Epidermal melanocyte (primary cell): ENCODE measurements around the gene ZNF302.
"Not testable (repeated sequence)": the region's sequence is repeated elsewhere in the genome, so short reads cannot be mapped to it uniquely, and the experiment has no call there.

ENCODE experiments used
- DNase-seq: peaks from one replicate; pipeline ENCODE4 v3.0.0; 2011; ENCODE audit warnings: low spot score; ENCODE audit not compliant: insufficient read length

Gene ZNF302

DNA sequence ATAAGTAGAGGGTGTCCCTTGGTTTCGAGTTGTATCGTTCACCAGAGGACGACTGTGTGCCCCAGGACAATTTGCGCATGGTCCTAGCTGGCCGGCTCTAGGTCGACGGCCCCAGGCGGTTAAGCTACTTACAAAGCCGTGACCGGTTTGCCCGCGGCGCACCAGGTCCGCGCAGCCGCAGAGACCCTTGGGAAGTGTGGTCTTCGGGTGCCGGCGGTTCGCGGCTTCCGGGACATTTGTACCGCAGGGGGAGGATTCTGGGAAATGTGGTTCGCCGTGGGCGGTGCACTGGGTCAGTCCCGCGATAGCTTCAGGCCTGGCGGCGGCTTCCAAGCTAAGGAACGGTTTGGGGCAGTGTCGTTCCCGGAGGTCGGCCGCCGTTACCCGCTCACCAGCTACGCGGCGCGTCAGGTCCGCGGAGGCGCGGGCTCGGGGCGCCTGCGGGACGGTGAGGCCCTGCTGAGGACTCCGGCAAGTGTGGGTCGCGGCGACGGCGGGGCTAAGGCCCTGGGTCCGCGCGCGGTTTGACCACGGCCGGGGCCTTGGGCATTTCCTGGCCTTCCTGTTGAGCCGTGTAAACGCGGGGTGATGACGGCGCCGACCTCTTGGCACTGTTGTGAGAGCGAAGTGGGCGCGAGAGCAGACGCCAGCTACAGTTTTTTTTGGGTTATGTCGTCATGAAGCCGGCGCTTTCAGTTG is at the start of gene ZNF302:
TSS of gene ZNF302 (plus strand) at position 293 of the 699 bp plus-strand sequence. CDS start 1,127 bp downstream, outside the sequence.
- DNase-seq, result peak; percentile 92

GRCh38 chr19:34633802-34634201 is 43.7 kb upstream of the ZNF302 start:
- no peak for DNase-seq

GRCh38 chr19:34639491-34640085 is 37.9 kb upstream of the ZNF302 start:
- DNase-seq, result no peak

DNA sequence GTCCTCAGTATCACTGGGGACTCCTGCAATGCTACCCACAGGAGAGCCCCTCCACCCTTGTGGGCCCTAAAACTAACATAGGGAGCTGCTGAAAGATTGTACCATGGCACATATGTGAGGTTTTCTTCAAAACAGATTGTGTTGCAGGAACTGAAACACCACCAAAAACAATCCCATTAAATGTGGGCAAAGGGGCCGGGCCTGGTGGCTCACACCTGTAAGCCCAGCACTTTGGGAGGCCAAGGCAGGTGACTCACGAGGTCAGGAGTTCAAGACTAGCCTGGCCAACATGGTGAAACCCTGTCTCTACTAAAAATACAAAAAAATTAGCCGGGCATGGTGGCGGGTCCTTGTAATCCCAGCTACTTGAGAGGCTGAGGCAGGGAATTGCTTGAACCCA is 35.2 kb upstream of the ZNF302 start:
- no peak for DNase-seq

DNA sequence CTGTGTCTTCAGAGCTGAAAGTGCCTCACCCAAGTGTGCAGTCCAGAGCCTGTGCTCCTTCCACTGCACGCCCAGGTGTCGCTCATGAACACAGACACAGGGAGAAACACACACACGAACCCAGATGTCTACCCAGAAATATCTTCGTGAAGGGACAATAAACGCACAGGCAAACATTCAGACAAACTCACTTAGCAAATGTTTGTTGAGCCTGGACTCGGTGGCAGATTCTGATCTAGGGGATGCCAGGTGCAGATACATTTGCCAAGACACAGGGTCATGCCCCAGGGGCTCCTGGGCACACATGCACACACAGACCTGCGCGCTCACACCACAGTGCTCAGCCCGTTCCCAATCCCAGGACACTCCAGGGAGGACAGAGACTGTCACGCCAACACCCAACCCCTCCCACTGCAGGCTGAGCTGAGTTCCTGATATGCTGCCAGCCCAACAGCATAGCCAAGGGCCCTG is 32.5 kb upstream of the ZNF302 start:
- no peak for DNase-seq

- DNase-seq, result no peak
Observed at GRCh38 chr19:34645551-34645950, 31.9 kb upstream of the ZNF302 start.

DNA sequence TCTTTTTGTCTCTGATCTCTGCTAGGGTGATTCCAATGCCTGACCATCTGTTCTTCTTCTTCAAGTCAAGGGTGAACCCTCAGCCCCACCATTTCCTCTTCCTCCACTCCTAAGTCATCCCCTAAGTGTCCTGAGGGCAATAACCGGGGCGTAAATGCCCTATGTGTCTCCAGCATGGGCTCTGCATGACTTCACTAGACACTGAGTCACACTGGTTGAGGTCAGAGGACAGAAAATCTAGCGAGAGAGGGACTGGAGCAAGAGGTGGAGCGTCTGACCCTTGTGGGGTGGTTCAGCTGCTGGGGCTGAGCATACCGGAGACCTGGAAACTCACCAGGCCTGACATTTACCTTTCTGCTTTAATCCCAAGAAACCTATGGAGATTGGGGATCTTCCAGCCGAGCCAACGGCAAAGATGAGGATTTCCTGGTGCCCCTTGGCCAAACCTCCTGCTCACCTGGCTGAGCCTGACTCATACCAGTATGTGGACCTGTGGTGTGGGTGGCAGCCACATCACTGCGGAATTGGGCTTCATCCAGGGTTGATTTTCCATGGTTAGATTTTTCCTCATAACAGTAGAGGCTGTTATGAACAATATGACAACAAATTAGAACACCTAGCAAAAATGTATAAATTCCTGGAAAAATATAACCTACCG is 27.5 kb upstream of the ZNF302 start:
- no peak for DNase-seq

- DNase-seq, result no peak
Observed at GRCh38 chr19:34651747-34652146, 25.7 kb upstream of the ZNF302 start.

- DNase-seq, result no peak
Observed at GRCh38 chr19:34654796-34655195, 22.7 kb upstream of the ZNF302 start.

GRCh38 chr19:34655651-34656050 is 21.8 kb upstream of the ZNF302 start:
- no peak for DNase-seq

DNA sequence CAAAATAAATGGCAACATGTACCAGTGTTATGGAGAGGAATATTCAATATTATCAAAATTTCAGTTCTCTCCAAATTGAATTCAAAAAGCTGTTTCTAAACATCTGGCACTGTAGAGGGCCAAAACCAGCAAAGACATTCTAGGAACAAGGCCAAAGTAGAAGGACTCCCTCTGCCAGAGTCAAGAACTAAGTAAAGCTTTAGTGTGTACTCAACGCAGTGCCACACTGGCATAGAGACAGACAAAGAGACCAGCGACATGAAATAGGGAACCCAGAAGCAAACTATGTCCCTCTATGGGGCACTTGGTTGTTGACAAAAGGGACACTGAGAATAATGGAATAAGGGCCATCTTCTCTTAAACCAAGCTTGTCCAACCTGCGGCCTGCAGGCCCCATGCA is 16.1 kb upstream of the ZNF302 start:
- no peak for DNase-seq

- DNase-seq, result no peak
Observed at GRCh38 chr19:34662919-34663318, 14.6 kb upstream of the ZNF302 start.

DNA sequence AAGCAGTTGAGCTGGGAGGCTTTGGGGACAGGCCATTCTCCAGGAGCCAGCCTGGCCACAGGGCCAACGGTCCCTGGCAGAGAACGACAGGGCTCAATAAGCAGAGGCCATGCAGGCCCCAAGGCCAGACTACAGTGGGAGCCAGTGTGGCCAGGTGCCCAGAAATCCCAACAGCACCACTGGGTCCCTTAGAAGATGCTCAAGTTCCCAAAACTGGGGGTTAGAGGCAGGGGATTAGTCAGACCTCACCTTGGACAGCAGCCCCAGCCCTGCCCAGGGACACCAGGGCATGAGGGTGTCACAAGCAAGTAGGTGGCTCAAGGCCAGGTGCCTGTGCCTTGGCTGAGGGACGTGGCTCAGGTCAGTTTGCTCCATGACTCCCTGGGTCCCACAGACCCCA is 13.3 kb upstream of the ZNF302 start:
- DNase-seq, result no peak

DNA sequence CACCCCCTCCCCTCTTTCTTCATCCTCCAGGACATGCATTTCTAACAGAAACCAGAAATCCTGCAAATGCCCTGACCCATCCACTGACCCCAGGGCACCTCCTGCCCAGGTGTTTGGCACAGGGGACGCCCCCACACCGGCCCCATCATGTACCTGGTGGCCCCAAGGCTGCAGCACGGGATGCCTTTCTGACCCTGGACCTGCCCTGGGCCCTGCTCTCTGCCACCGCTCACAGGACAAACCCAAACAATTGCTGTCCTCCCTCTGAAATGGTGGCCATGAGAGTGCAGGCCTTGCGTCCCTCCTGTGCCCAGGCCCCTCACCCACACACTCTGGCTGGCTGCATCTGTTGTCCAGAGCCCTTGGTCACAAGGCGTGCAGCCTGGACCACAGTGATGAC is 12.6 kb upstream of the ZNF302 start:
- DNase-seq, result no peak

- not testable (repeated sequence) for DNase-seq
Observed at GRCh38 chr19:34665275-34665674, 12.2 kb upstream of the ZNF302 start.

DNA sequence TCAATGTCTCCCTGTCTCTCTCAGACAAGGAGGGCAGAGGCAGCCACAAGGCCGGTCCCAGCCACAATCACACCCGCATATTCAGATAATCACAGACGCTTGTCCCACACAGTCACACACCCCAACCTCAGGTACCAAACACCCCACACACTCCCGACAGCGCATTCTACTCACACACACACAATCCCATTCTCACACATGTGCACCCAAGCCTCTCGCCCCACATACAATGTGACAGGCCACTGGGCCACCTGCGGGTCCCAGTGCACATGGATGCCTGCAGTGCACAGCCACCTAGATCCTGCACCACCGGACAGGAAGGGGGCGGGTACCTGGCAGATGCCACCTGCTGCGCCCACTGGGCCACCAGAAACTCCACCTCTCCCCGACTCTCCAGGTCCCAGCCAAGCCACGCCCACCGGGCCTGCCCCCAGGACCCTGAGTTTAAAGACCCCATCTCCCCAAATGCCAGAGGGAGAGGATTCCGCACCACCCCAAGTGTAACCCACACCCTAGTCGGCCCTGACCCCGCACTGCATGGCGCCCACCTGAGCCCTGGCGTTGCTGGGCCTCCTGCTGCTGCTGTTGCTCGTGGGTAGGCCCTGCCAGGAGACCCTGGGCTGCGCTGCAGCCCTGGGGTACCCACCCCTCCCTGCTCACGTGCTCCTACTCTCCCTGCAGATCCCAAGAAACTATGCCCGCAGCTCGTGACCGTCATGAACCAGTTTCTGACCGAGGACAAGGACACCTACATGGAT is 11.1 kb upstream of the ZNF302 start:
- no peak for DNase-seq

DNA sequence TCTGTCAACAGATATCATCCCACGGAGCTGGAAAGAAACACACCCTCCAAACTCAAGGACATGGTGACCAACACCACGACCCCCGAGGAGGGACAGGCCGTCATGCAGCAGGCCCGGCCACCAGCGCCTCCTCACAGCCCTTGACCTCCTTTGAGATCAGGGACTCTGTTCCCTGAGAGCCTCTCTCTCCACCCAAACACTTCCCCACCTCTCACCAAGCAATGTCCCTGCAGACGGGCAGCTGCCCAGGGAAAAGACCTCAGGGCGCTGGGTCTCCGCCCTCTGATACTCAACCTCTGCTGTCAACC is 10.6 kb upstream of the ZNF302 start:
- DNase-seq, result no peak

DNA sequence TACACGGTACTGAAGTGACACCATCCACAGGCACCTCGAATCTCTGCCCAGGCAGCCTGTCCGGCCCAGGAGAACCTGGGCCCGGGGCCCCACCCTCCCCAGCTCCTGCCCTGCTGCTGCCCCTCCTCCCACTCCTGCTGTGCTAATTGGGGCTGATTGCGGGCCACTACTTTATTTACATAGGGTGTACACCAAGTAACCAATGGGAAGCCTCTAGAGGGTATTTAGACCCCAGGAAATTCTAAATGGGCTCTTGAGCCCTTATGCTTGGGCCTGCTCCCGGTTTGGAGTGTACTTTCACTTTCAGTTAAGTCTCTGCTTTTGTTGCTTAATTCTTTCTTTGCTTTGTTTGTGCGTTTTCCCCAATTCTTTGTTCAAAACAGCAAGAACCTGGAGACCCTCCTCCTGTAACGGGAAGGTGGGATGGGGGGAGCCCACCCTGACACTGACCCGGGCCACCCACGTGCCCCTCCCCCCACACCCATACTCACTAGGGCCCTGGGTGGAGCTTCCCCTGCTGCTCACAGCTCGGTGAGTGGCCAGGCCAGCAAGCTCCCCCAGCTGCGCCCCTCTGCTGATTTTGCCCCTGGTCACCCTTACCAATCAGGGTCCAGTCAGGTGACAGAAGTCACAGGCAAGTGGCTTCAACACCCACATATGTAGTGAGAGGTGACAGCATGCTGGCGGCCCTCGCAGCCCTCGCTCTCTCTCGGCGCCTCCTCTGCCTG is 10.0 kb upstream of the ZNF302 start:
- no peak for DNase-seq

GRCh38 chr19:34668077-34668689 is 9.3 kb upstream of the ZNF302 start:
- not testable (repeated sequence) for DNase-seq

GRCh38 chr19:34668690-34669089 is 8.8 kb upstream of the ZNF302 start:
- not testable (repeated sequence) for DNase-seq

DNA sequence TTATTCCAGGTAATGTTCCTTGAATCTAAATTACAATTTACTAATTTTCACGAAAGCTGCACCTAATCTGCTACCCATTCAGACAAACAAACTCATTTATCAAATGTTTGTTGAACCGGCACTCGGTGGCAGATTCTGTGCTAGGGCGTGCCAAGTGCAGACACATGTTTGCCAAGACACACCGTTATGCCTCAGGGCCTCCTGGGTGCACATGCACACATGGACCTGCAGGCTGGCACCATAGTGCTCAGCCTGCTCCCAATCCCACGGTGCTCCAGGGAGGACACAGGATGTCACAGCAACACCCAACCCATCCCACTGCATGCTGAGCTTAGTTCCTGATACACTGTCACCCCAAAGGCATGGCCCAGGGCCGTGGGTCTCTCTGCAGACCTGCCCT is 8.2 kb upstream of the ZNF302 start:
- no peak for DNase-seq
